HFF-Myc (cell line): Measurements from ENCODE around the gene KIF2C.
A peak's percentile ranks its signal among the peaks of the same experiment; 100 is the strongest.

ENCODE experiments used
- DNase-seq: peaks from one replicate; pipeline ENCODE4 v3.0.0-alpha.2; 2011; ENCODE audit warnings: low read depth; ENCODE audit errors: extremely low read depth
- H3K4me3 ChIP-seq: replicated peaks from 2 replicates; pipeline ENCODE4 v1.5.1; 2011; ENCODE audit warnings: low read depth, mild to moderate bottlenecking, control low read depth, low read length
- CTCF ChIP-seq: IDR thresholded peaks from 2 replicates; pipeline ENCODE4 v1.5.1; 2012; ENCODE audit warnings: mild to moderate bottlenecking, low read depth, low read length, control low read depth; ENCODE audit errors: missing control alignments

The KIF2C gene

GRCh38 chr1:44803312-44804095 is 63.9 kb downstream of the KIF2C start:
- H3K4me3 ChIP-seq, result peak overlapping the region; percentile 94
- DNase-seq, result no peak
- no peak for TF ChIP-seq CTCF

GRCh38 chr1:44805311-44806024 is 65.8 kb downstream of the KIF2C start:
- no peak for TF ChIP-seq CTCF
- no peak for DNase-seq
- no peak overlapping the region for H3K4me3 ChIP-seq

- TF ChIP-seq CTCF, result no peak
- no peak for DNase-seq
- no peak overlapping the region for H3K4me3 ChIP-seq
Measured at GRCh38 chr1:44806025-44806703, 66.5 kb downstream of the KIF2C start.

- peak within 1 kb of the TSS; percentile 49 for H3K4me3 ChIP-seq
- DNase-seq, result no peak
- no peak for TF ChIP-seq CTCF
Measured at GRCh38 chr1:44806704-44807363, 67.2 kb downstream of the KIF2C start, which contains the start of gene DYNLT4. DYNLT4 (minus strand) TSS chr1:44807351; CDS start chr1:44806668, 683 bp downstream.

- TF ChIP-seq CTCF, result no peak
- H3K4me3 ChIP-seq, result peak overlapping the region; percentile 49
- peak; percentile 100 for DNase-seq
Measured at GRCh38 chr1:44807364-44808062, 67.9 kb downstream of the KIF2C start.
